SU-DHL-6 (cell line): ENCODE measurements around the gene HSPA1A.
"Not testable (repeated sequence)": the region's sequence is repeated elsewhere in the genome, so short reads cannot be mapped to it uniquely, and the experiment has no call there.

Experiments
- EZH2phosphoT487 ChIP-seq: fragments of 200-600 bp; sonication (generic), shearing (Covaris generic); conservative IDR thresholded peaks from 2 replicates; pipeline ENCODE4 v1.6.1; 2018; ENCODE audit warnings: mild to moderate bottlenecking, antibody characterized with exemption, low read length, moderate library complexity, mixed read lengths
- TF ChIP-seq, protein P1 (sequence below): fragments of 200-600 bp; sonication (generic); IDR thresholded peaks from one replicate; pipeline ENCODE4 v1.5.1; 2017; ENCODE audit warnings: antibody characterized with exemption, mild to moderate bottlenecking, low read length, moderate library complexity; ENCODE audit not compliant: insufficient read depth, poor library complexity, severe bottlenecking

- TF ChIP-seq, protein P1, sequence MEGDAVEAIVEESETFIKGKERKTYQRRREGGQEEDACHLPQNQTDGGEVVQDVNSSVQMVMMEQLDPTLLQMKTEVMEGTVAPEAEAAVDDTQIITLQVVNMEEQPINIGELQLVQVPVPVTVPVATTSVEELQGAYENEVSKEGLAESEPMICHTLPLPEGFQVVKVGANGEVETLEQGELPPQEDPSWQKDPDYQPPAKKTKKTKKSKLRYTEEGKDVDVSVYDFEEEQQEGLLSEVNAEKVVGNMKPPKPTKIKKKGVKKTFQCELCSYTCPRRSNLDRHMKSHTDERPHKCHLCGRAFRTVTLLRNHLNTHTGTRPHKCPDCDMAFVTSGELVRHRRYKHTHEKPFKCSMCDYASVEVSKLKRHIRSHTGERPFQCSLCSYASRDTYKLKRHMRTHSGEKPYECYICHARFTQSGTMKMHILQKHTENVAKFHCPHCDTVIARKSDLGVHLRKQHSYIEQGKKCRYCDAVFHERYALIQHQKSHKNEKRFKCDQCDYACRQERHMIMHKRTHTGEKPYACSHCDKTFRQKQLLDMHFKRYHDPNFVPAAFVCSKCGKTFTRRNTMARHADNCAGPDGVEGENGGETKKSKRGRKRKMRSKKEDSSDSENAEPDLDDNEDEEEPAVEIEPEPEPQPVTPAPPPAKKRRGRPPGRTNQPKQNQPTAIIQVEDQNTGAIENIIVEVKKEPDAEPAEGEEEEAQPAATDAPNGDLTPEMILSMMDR: not testable (repeated sequence)
- not testable (repeated sequence) for TF ChIP-seq EZH2phosphoT487
These were observed 14.1 kb upstream of the HSPA1A start for GRCh38 chr6:31801031-31801927.
